Endothelial cell of umbilical vein (primary cell): ENCODE results near the gene REM1. TPM values are rescaled to one million over a fixed set of nuclear protein-coding genes. Genes with fewer than 3 reads are reported as not detected.
A peak's percentile ranks its signal among the peaks of the same experiment; 100 is the strongest.

Experiments
- BruUV-seq: library from RNA; stranded (reverse); fragments of 400-500 nt; replicated peaks from 2 replicates; lab custom pipeline; 2021; lab: Mats Ljungman, UMichigan
- CTCF ChIA-PET: fragments of 300-600, 350-600 bp; sonication (Branson Sonifier 250); formaldehyde crosslinking; loops from one replicate; lab custom pipeline; 2021; ENCODE audit warnings: antibody characterized with exemption, inconsistent platforms; lab: Charles Lee
- POLR2A ChIA-PET: fragments of 300-600, 350-600 bp; sonication (Branson Sonifier 250); formaldehyde crosslinking; loops from one replicate; lab custom pipeline; 2021; ENCODE audit warnings: antibody characterized with exemption, inconsistent platforms; lab: Charles Lee
- DNase-seq: peaks from one replicate; pipeline ENCODE4 v3.0.0-alpha.2; 2011; ENCODE audit warnings: low read depth, low spot score
- FAIRE-seq: peaks from 2 replicates; lab custom pipeline; 2011; peaks lifted over from hg19 to GRCh38; lab: Jason Lieb, UNC
- H2AFZ ChIP-seq: 2 replicates; pipeline ENCODE4 v1.6.0; 2012; ENCODE audit warnings: low read depth, low read length, control low read depth, inconsistent platforms
- H3K27ac ChIP-seq: 2 replicates; pipeline ENCODE4 v1.5.1; 2011; ENCODE audit warnings: low read depth, mild to moderate bottlenecking, control low read depth, low read length, moderate library complexity; ENCODE audit not compliant: insufficient read depth
- H3K27me3 ChIP-seq, 2 experiments: 2 replicates each; pipeline versions ENCODE4 v1.6.0 to v1.6.1; 2011; ENCODE audit warnings: low read length in 2 of 2, mixed read lengths in 1 of 2; ENCODE audit not compliant: control insufficient read depth in 2 of 2, insufficient read depth in 2 of 2
- H3K36me3 ChIP-seq, 2 experiments: 2 replicates in 1 of 2; 3 replicates in 1 of 2; pipeline ENCODE4 v1.5.1; 2011; ENCODE audit warnings: low read length in 2 of 2, mild to moderate bottlenecking in 1 of 2, moderate library complexity in 1 of 2; ENCODE audit not compliant: control insufficient read depth in 2 of 2, insufficient read depth in 2 of 2; ENCODE audit errors: extremely low read depth in 1 of 2
- H3K4me1 ChIP-seq: 3 replicates; pipeline ENCODE4 v1.5.1; 2011; ENCODE audit warnings: mild to moderate bottlenecking, low read length; ENCODE audit not compliant: control insufficient read depth, insufficient read depth; ENCODE audit errors: extremely low read depth
- H3K4me2 ChIP-seq: 2 replicates; pipeline ENCODE4 v1.6.1; 2011; ENCODE audit warnings: low read length, control low read depth, mixed read lengths; ENCODE audit not compliant: insufficient read depth
- H3K4me3 ChIP-seq, 3 experiments: fragments of 200-600 bp in 1 of 3; sonication (generic), shearing (Covaris generic) in 1 of 3; replicated peaks in 1 of 3; 2 replicates each; pipeline ENCODE4 v1.5.1; 2011 to 2016; ENCODE audit warnings: control low read depth in 3 of 3, low read length in 3 of 3, mild to moderate bottlenecking in 2 of 3, inconsistent platforms in 1 of 3, low read depth in 1 of 3, moderate library complexity in 1 of 3; ENCODE audit not compliant: insufficient read depth in 1 of 3
- H3K79me2 ChIP-seq: 2 replicates; pipeline ENCODE4 v1.6.0; 2012; ENCODE audit warnings: low read length, inconsistent platforms; ENCODE audit not compliant: control insufficient read depth, insufficient read depth
- H3K9ac ChIP-seq: replicated peaks from 2 replicates; pipeline ENCODE3; 2011; ENCODE audit warnings: low read length, control low read depth; ENCODE audit not compliant: insufficient read depth; ENCODE audit errors: extremely low read depth
- H3K9me1 ChIP-seq: replicated peaks from 3 replicates; pipeline ENCODE4 v1.6.0; 2011; ENCODE audit warnings: mild to moderate bottlenecking, low read length; ENCODE audit not compliant: control insufficient read depth, insufficient read depth; ENCODE audit errors: extremely low read depth
- H3K9me3 ChIP-seq: replicated peaks from 2 replicates; pipeline ENCODE4 v1.5.1; 2012; ENCODE audit warnings: low read length, inconsistent platforms; ENCODE audit not compliant: control insufficient read depth, insufficient read depth
- H4K20me1 ChIP-seq: replicated peaks from 2 replicates; pipeline ENCODE3; 2011; ENCODE audit warnings: mild to moderate bottlenecking, low read length; ENCODE audit not compliant: control insufficient read depth, insufficient read depth; ENCODE audit errors: extremely low read depth
- CTCF ChIP-seq, 2 donors: IDR thresholded peaks; 1 replicate in 1 of 2; 2 replicates in 1 of 2; pipeline ENCODE4 v1.5.1; 2011; ENCODE audit warnings: low read length in 2 of 2, mild to moderate bottlenecking in 2 of 2, moderate library complexity in 2 of 2, control low read depth in 1 of 2, inconsistent platforms in 1 of 2, low read depth in 1 of 2; ENCODE audit not compliant: insufficient read depth in 1 of 2; ENCODE audit errors: extremely low read depth in 1 of 2
- FOS ChIP-seq: IDR thresholded peaks from 2 replicates; pipeline ENCODE4 v1.6.1; 2011; ENCODE audit warnings: mild to moderate bottlenecking, low read length, moderate library complexity, borderline replicate concordance; ENCODE audit not compliant: insufficient read depth
- MYC ChIP-seq: IDR thresholded peaks from one replicate; pipeline ENCODE4 v1.6.1; 2011; ENCODE audit warnings: mild to moderate bottlenecking, low read depth, low read length
- POLR2AphosphoS5 ChIP-seq: IDR thresholded peaks from 2 replicates; pipeline ENCODE4 v1.6.1; 2012; ENCODE audit warnings: low read depth, mild to moderate bottlenecking, control low read depth, low read length, moderate library complexity; ENCODE audit not compliant: insufficient read depth
- dilution Hi-C: fragments of 300-500 bp; cut with MboI; formaldehyde crosslinking; loops from one replicate; pipeline ENCODE4 v1.15.0; 2019; ENCODE audit warnings: low sequenced_read_pairs; ENCODE audit not compliant: extremely low pct_ligation_motif_present
- intact Hi-C: fragments of 100-400 bp; cut with micrococcal nuclease; formaldehyde crosslinking; loops from one replicate; pipeline ENCODE4 v1.10.0; 2022
- polyA plus RNA-seq, 4 experiments: library from polyadenylated mRNA; depleted of rRNA in 3 of 4; stranded (reverse) in 3 of 4; unstranded in 1 of 4; fragments of >200 nt; gene quantifications; 2 replicates each; pipeline versions ENCODE4 v1.2.1 to v1.2.3, GENCODE V29; 2011 to 2012; ENCODE audit warnings: missing spikeins in 1 of 4
- total RNA-seq: library from RNA; stranded (reverse); gene quantifications from 2 replicates; pipeline ENCODE4 v1.2.3, GENCODE V29; 2021

Gene REM1
- total and polyA plus RNA-seq, 2 donors (not counting 3 experiments of a cell fraction or from before 2014, with no cell fraction given), result 0.14 TPM; not detected in 1

GRCh38 chr20:31523361-31524283, 48.5 kb downstream of the REM1 start:
- peaks cover 7 to 15% of the 10 kb centered on the region in 2 experiments for H3K36me3 ChIP-seq
- TF ChIP-seq FOS, result peak; percentile 37
- peak; percentile 53 for TF ChIP-seq POLR2AphosphoS5
- TF ChIP-seq CTCF (IDR thresholded peaks at IDR 0.05; ENCODE audit: extremely low read depth in 1 of 2, insufficient read depth in 1 of 2, low read depth in 1 of 2, low read length in 2 of 2), result peak in 1 of 2 donors; percentile 3
- no peak for TF ChIP-seq MYC
- POLR2A ChIA-PET, result interaction anchor here (1.2 kb wide), 1 partner anchor 30 kb away, joined by 10 read pairs; no protein-coding TSS in a partner anchor

More at GRCh38 chr20:31523361-31524283, 48.5 kb downstream of the REM1 start:
- Histone ChIP-seq H3K4me1 (peaks cover 13% of the 10 kb centered on the region), H3K9me1 (no peaks in the 10 kb centered on the region), H3K9ac (no peak overlapping the region), H3K9me3 (no peaks in the 10 kb centered on the region), H3K27me3 (no peaks in the 10 kb centered on the region), H3K79me2 (peaks cover 74% of the 10 kb centered on the region), H3K4me3 (no peak overlapping the region), H4K20me1 (no peaks in the 10 kb centered on the region), H2AFZ (no peak overlapping the region), H3K4me2 (peak overlapping the region; percentile 52), H3K27ac (peak overlapping the region; percentile 46)
- dilution Hi-C loops, result no loop called here
- intact Hi-C loops, result no loop called here
- peak; percentile 93 for FAIRE-seq
- peak; percentile 83 for DNase-seq
- CTCF ChIA-PET, result interaction anchor here (1.0 to 2.2 kb wide), 3 partner anchors 34 to 89 kb away, joined by 4 to 9 read pairs (median 4); no protein-coding TSS in a partner anchor
- no TSS peak for BruUV-seq
